Measurements from ENCODE around the gene ATG13.

Gene ATG13

GRCh38 chr11:46616551-46617133 lies 711 bp upstream of the ATG13 start:
- Mint-ChIP-seq H3K4me3 (peak overlapping the region; percentile 90 to 97), H3K4me1 (ENCODE audit: low read depth in 2 of 2) (peaks cover 26 to 29% of the 10 kb centered on the region in 2 donors), H3K27ac (peak overlapping the region; percentile 99 to 100), H3K27me3 (no peaks in the 10 kb centered on the region), H3K9me3 (no peaks in the 10 kb centered on the region), H3K36me3 (ENCODE audit: insufficient read depth) (peaks cover 37% of the 10 kb centered on the region)
- DNase-seq (peak in 2 of 3 experiments; percentile 11 to 15), ATAC-seq (replicated peaks) (peak; percentile 44)

- H3K9me3 Mint-ChIP-seq = no peaks in the 10 kb centered on the region
- H3K36me3 Mint-ChIP-seq (ENCODE audit: insufficient read depth) = peaks cover 44% of the 10 kb centered on the region
- DNase-seq = no peak
- H3K27ac Mint-ChIP-seq = peak overlapping the region; percentile 99 to 100
- ATAC-seq (replicated peaks) = no peak
- no peaks in the 10 kb centered on the region for H3K27me3 Mint-ChIP-seq
- peaks cover 31 to 34% of the 10 kb centered on the region in 2 donors for H3K4me1 Mint-ChIP-seq (ENCODE audit: low read depth in 2 of 2)
- peak overlapping the region; percentile 90 to 97 for H3K4me3 Mint-ChIP-seq
These were observed 590 bp downstream of the ATG13 start for GRCh38 chr11:46617972-46618314.

GRCh38 chr11:46618837-46619236 lies 1.5 kb downstream of the ATG13 start:
- DNase-seq (no peak), ATAC-seq (replicated peaks) (no peak)
- peaks cover 53% of the 10 kb centered on the region for H3K36me3 Mint-ChIP-seq (ENCODE audit: insufficient read depth)
- no peaks in the 10 kb centered on the region for H3K27me3 Mint-ChIP-seq
- no peaks in the 10 kb centered on the region for H3K9me3 Mint-ChIP-seq
- H3K4me3 Mint-ChIP-seq = peak overlapping the region; percentile 90 to 97
- H3K27ac Mint-ChIP-seq = peak overlapping the region; percentile 99 to 100
- H3K4me1 Mint-ChIP-seq (ENCODE audit: low read depth in 2 of 2) = peaks cover 31 to 34% of the 10 kb centered on the region in 2 donors

- no peak overlapping the region for H3K27ac Mint-ChIP-seq
- DNase-seq = no peak
- peaks cover 85% of the 10 kb centered on the region for H3K36me3 Mint-ChIP-seq (ENCODE audit: insufficient read depth)
- peaks cover 19 to 34% of the 10 kb centered on the region in 2 donors for H3K4me1 Mint-ChIP-seq (ENCODE audit: low read depth in 2 of 2)
- no peak overlapping the region for H3K4me3 Mint-ChIP-seq
- H3K27me3 Mint-ChIP-seq = no peaks in the 10 kb centered on the region
- ATAC-seq (replicated peaks) = no peak
- H3K9me3 Mint-ChIP-seq = no peaks in the 10 kb centered on the region
These were observed 8.1 kb downstream of the ATG13 start for GRCh38 chr11:46625406-46625805.

GRCh38 chr11:46628961-46629360 lies 11.6 kb downstream of the ATG13 start:
- no peaks in the 10 kb centered on the region for H3K9me3 Mint-ChIP-seq
- H3K27ac Mint-ChIP-seq = no peak overlapping the region
- DNase-seq = no peak
- no peaks in the 10 kb centered on the region for H3K27me3 Mint-ChIP-seq
- H3K4me3 Mint-ChIP-seq = no peak overlapping the region
- ATAC-seq (replicated peaks) = no peak
- H3K36me3 Mint-ChIP-seq (ENCODE audit: insufficient read depth) = peaks cover 85% of the 10 kb centered on the region
- H3K4me1 Mint-ChIP-seq (ENCODE audit: low read depth in 2 of 2) = peaks cover 19 to 41% of the 10 kb centered on the region in 2 donors

- Mint-ChIP-seq H3K27me3 (no peaks in the 10 kb centered on the region), H3K27ac (no peak overlapping the region), H3K4me3 (no peak overlapping the region), H3K9me3 (no peaks in the 10 kb centered on the region), H3K4me1 (ENCODE audit: low read depth in 2 of 2) (peaks cover 16 to 30% of the 10 kb centered on the region in 2 donors), H3K36me3 (ENCODE audit: insufficient read depth) (peaks cover 80% of the 10 kb centered on the region)
- no peak for ATAC-seq (replicated peaks)
- no peak for DNase-seq
These were observed 12.9 kb downstream of the ATG13 start for GRCh38 chr11:46630237-46630636.

- H3K9me3 Mint-ChIP-seq = no peaks in the 10 kb centered on the region
- H3K27me3 Mint-ChIP-seq = no peaks in the 10 kb centered on the region
- DNase-seq = no peak
- peaks cover 14 to 25% of the 10 kb centered on the region in 2 donors for H3K4me1 Mint-ChIP-seq (ENCODE audit: low read depth in 2 of 2)
- peaks cover 78% of the 10 kb centered on the region for H3K36me3 Mint-ChIP-seq (ENCODE audit: insufficient read depth)
- no peak overlapping the region for H3K27ac Mint-ChIP-seq
- ATAC-seq (replicated peaks) = no peak
- no peak overlapping the region for H3K4me3 Mint-ChIP-seq
These were observed 14.3 kb downstream of the ATG13 start for GRCh38 chr11:46631676-46632075.

GRCh38 chr11:46632502-46632901 lies 15.1 kb downstream of the ATG13 start:
- no peaks in the 10 kb centered on the region for H3K9me3 Mint-ChIP-seq
- ATAC-seq (replicated peaks) (peak; percentile 79), DNase-seq (no peak)
- no peak overlapping the region for H3K27ac Mint-ChIP-seq
- peak overlapping the region in 1 of 2 donors; percentile 22 for H3K4me3 Mint-ChIP-seq
- peaks cover 14 to 25% of the 10 kb centered on the region in 2 donors for H3K4me1 Mint-ChIP-seq (ENCODE audit: low read depth in 2 of 2)
- no peaks in the 10 kb centered on the region for H3K27me3 Mint-ChIP-seq
- H3K36me3 Mint-ChIP-seq (ENCODE audit: insufficient read depth) = peaks cover 82% of the 10 kb centered on the region

- Mint-ChIP-seq H3K27me3 (no peaks in the 10 kb centered on the region), H3K36me3 (ENCODE audit: insufficient read depth) (peaks cover 77% of the 10 kb centered on the region), H3K27ac (no peak overlapping the region), H3K4me3 (no peak overlapping the region), H3K9me3 (no peaks in the 10 kb centered on the region), H3K4me1 (ENCODE audit: low read depth in 2 of 2) (peaks cover 16 to 28% of the 10 kb centered on the region in 2 donors)
- DNase-seq (no peak), ATAC-seq (replicated peaks) (no peak)
These were observed 16.2 kb downstream of the ATG13 start for GRCh38 chr11:46633291-46634217.

- ATAC-seq (replicated peaks) (no peak), DNase-seq (no peak)
- Mint-ChIP-seq H3K4me1 (ENCODE audit: low read depth in 2 of 2) (peaks cover 14 to 30% of the 10 kb centered on the region in 2 donors), H3K27me3 (no peaks in the 10 kb centered on the region), H3K36me3 (ENCODE audit: insufficient read depth) (peaks cover 73% of the 10 kb centered on the region), H3K27ac (no peak overlapping the region), H3K9me3 (no peaks in the 10 kb centered on the region), H3K4me3 (no peak overlapping the region)
These were observed 18.3 kb downstream of the ATG13 start for GRCh38 chr11:46635557-46636139.

- no peak for ATAC-seq (replicated peaks)
- H3K9me3 Mint-ChIP-seq = no peaks in the 10 kb centered on the region
- DNase-seq = no peak
- H3K4me1 Mint-ChIP-seq (ENCODE audit: low read depth in 2 of 2) = peaks cover 8 to 21% of the 10 kb centered on the region in 2 donors
- H3K4me3 Mint-ChIP-seq = no peak overlapping the region
- no peak overlapping the region for H3K27ac Mint-ChIP-seq
- no peaks in the 10 kb centered on the region for H3K27me3 Mint-ChIP-seq
- H3K36me3 Mint-ChIP-seq (ENCODE audit: insufficient read depth) = peaks cover 68% of the 10 kb centered on the region
These were observed 20.2 kb downstream of the ATG13 start for GRCh38 chr11:46637546-46637945.

GRCh38 chr11:46639197-46639839 lies 22.0 kb downstream of the ATG13 start:
- Mint-ChIP-seq H3K36me3 (ENCODE audit: insufficient read depth) (peaks cover 69% of the 10 kb centered on the region), H3K27ac (no peak overlapping the region), H3K4me3 (no peak overlapping the region), H3K9me3 (no peaks in the 10 kb centered on the region), H3K4me1 (ENCODE audit: low read depth in 2 of 2) (peaks cover 11 to 25% of the 10 kb centered on the region in 2 donors), H3K27me3 (no peaks in the 10 kb centered on the region)
- ATAC-seq (replicated peaks) = no peak
- DNase-seq = no peak

GRCh38 chr11:46640036-46640788 lies 22.9 kb downstream of the ATG13 start:
- Mint-ChIP-seq H3K9me3 (no peaks in the 10 kb centered on the region), H3K36me3 (ENCODE audit: insufficient read depth) (peaks cover 70% of the 10 kb centered on the region), H3K27ac (no peak overlapping the region), H3K4me1 (ENCODE audit: low read depth in 2 of 2) (peaks cover 11 to 25% of the 10 kb centered on the region in 2 donors), H3K27me3 (no peaks in the 10 kb centered on the region), H3K4me3 (no peak overlapping the region)
- no peak for DNase-seq
- ATAC-seq (replicated peaks) = no peak

Data from effector memory CD8-positive, alpha-beta T cell (primary cell).